ENCODE measurements around the gene SLAMF6. TPM values are rescaled to one million over a fixed set of nuclear protein-coding genes. Genes with fewer than 3 reads are reported as not detected.
A peak's percentile ranks its signal among the peaks of the same experiment; 100 is the strongest.

The SLAMF6 gene
- total and polyA plus RNA-seq, 5 donors from 2014 or later: 60.0 to 163 (median 127) TPM

DNA sequence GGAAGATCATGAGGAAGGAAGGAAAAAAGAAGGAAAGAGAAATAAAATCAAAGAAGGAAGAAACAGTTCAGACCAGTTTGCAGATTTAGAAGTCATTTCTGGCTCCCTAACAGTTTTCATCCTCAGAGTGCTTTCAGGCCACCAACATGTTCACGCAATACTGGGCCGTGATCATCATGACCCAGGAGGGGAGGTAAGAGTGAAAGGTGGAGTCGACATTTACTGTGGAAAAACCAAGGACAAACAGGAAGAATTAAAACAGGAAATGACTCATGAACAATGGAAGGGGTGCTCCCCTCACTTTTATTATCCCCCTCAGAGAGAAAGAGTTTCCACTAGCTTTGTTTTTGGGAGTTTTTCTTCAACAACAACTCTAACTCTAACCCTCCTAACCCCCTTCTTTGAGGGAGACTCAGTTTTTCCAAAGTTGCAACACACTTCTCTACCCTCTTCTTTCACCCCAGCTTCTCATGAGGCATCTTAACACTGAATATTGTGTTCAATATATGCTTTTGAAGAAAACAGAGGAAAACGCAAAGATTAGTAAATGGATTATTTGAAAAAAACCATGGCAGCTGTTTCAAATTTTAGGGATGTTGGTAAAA is 62.3 kb downstream of the SLAMF6 start:
- H3K9me3 Mint-ChIP-seq: peaks cover 0 to 5% (median 0%) of the 10 kb centered on the region in 7 donors
- peak overlapping the region in 3 of 4 donors; percentile 6 to 76 (median 13) for H3K4me3 Mint-ChIP-seq
- H3K27me3 ChIP-seq (ENCODE audit: control insufficient read depth, insufficient read depth, low read length): no peaks in the 10 kb centered on the region
- H3K9me3 ChIP-seq (ENCODE audit: control insufficient read depth in 2 of 2, low read length in 2 of 2): no peaks in the 10 kb centered on the region
- peaks cover 15% of the 10 kb centered on the region for H3K4me1 ChIP-seq (ENCODE audit: control insufficient read depth, insufficient read depth, low read length, poor library complexity, severe bottlenecking)
- peak overlapping the region; percentile 0 to 89 (median 62) for H3K27ac Mint-ChIP-seq
- H3K4me1 Mint-ChIP-seq: peaks cover 16 to 40% (median 24%) of the 10 kb centered on the region in 4 donors
- ATAC-seq (ENCODE audit: low read depth in 2 of 2): no peak
- H3K36me3 Mint-ChIP-seq: peaks cover 2% of the 10 kb centered on the region
- no peaks in the 10 kb centered on the region for H3K27me3 Mint-ChIP-seq
- peak overlapping the region; percentile 39 for H3K4me3 ChIP-seq (ENCODE audit: low read depth, low read length)
- H3K36me3 ChIP-seq (ENCODE audit: control insufficient read depth, insufficient read depth, low read length): no peaks in the 10 kb centered on the region
- H3K27ac ChIP-seq (ENCODE audit: insufficient read depth, low read length, poor library complexity, severe bottlenecking): no peak overlapping the region
- DNase-seq: peak in 1 of 3 donors; percentile 22

- no peaks in the 10 kb centered on the region for H3K27me3 Mint-ChIP-seq
- H3K9me3 Mint-ChIP-seq: peaks cover 0 to 5% (median 0%) of the 10 kb centered on the region in 7 donors
- ATAC-seq (ENCODE audit: low read depth in 2 of 2) (no peak), DNase-seq (peak in 1 of 3 donors; percentile 41)
- peaks cover 15% of the 10 kb centered on the region for H3K4me1 ChIP-seq (ENCODE audit: control insufficient read depth, insufficient read depth, low read length, poor library complexity, severe bottlenecking)
- no peaks in the 10 kb centered on the region for H3K36me3 ChIP-seq (ENCODE audit: control insufficient read depth, insufficient read depth, low read length)
- no peaks in the 10 kb centered on the region for H3K9me3 ChIP-seq (ENCODE audit: control insufficient read depth in 2 of 2, low read length in 2 of 2)
- peak overlapping the region; percentile 0 to 89 (median 62) for H3K27ac Mint-ChIP-seq
- peak overlapping the region; percentile 39 for H3K4me3 ChIP-seq (ENCODE audit: low read depth, low read length)
- H3K27me3 ChIP-seq (ENCODE audit: control insufficient read depth, insufficient read depth, low read length): no peaks in the 10 kb centered on the region
- no peaks in the 10 kb centered on the region for H3K36me3 Mint-ChIP-seq
- peaks cover 13 to 34% (median 25%) of the 10 kb centered on the region in 4 donors for H3K4me1 Mint-ChIP-seq
- peak overlapping the region; percentile 6 to 76 (median 14) for H3K4me3 Mint-ChIP-seq
- no peak overlapping the region for H3K27ac ChIP-seq (ENCODE audit: insufficient read depth, low read length, poor library complexity, severe bottlenecking)
Observed at GRCh38 chr1:160460214-160460642, 62.8 kb downstream of the SLAMF6 start.

DNA sequence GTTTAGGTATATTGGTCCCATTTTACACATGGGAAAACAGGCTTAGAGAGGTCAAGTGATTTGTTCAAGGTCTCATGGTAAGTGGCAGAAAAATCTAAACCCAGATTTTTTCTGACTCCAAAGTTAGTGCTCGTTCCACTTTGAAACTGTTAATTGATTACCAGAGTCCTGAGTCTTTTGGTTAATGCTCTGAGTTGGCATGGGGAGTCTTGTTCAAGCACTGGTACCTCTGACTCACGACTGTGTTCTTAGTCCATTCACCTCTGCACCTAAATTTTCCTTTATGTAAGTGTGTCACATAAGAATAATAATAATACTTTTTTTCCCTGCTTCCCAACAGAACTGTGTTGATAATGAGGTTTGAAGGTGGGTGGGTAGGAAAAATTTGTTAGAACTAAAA is 63.4 kb downstream of the SLAMF6 start:
- Mint-ChIP-seq H3K9me3 (peaks cover 0 to 5% (median 0%) of the 10 kb centered on the region in 7 donors), H3K4me3 (no peak overlapping the region), H3K27me3 (no peaks in the 10 kb centered on the region), H3K36me3 (no peaks in the 10 kb centered on the region), H3K27ac (peak overlapping the region; percentile 0 to 89 (median 21)), H3K4me1 (peaks cover 18 to 37% (median 27%) of the 10 kb centered on the region in 4 donors)
- Histone ChIP-seq H3K9me3 (ENCODE audit: control insufficient read depth in 2 of 2, low read length in 2 of 2) (no peaks in the 10 kb centered on the region), H3K36me3 (ENCODE audit: control insufficient read depth, insufficient read depth, low read length) (no peaks in the 10 kb centered on the region), H3K27me3 (ENCODE audit: control insufficient read depth, insufficient read depth, low read length) (no peaks in the 10 kb centered on the region), H3K4me3 (ENCODE audit: low read depth, low read length) (no peak overlapping the region), H3K4me1 (ENCODE audit: control insufficient read depth, insufficient read depth, low read length, poor library complexity, severe bottlenecking) (peaks cover 15% of the 10 kb centered on the region), H3K27ac (ENCODE audit: insufficient read depth, low read length, poor library complexity, severe bottlenecking) (no peak overlapping the region)
- DNase-seq (no peak), ATAC-seq (ENCODE audit: low read depth in 2 of 2) (no peak)

DNA sequence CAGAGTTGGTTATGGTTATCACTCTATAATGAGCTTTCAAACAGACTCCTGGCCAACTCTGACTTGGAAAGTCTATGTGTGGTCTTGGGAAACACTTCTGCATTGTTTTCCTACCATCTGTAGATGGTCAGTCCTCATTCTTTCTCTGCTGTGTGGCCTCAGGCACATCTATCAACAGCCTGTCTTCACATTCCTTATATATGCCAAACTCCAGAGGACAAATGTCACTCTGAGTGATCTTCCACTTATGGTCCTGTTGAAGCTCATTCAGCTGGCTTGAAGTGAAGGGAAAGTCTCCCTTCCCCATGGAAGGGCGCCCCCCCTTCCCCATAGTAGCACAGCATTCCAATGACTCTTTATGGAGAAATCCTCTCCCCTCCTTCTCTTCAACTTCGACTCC is 64.0 kb downstream of the SLAMF6 start:
- no peak overlapping the region for H3K4me3 Mint-ChIP-seq
- DNase-seq (no peak), ATAC-seq (ENCODE audit: low read depth in 2 of 2) (no peak)
- H3K27ac Mint-ChIP-seq: no peak overlapping the region
- H3K27me3 Mint-ChIP-seq: no peaks in the 10 kb centered on the region
- Histone ChIP-seq H3K27ac (ENCODE audit: insufficient read depth, low read length, poor library complexity, severe bottlenecking) (no peak overlapping the region), H3K4me3 (ENCODE audit: low read depth, low read length) (no peak overlapping the region), H3K36me3 (ENCODE audit: control insufficient read depth, insufficient read depth, low read length) (no peaks in the 10 kb centered on the region), H3K27me3 (ENCODE audit: control insufficient read depth, insufficient read depth, low read length) (no peaks in the 10 kb centered on the region), H3K9me3 (ENCODE audit: control insufficient read depth in 2 of 2, low read length in 2 of 2) (no peaks in the 10 kb centered on the region), H3K4me1 (ENCODE audit: control insufficient read depth, insufficient read depth, low read length, poor library complexity, severe bottlenecking) (peaks cover 21% of the 10 kb centered on the region)
- H3K9me3 Mint-ChIP-seq: peaks cover 0 to 5% (median 0%) of the 10 kb centered on the region in 7 donors
- H3K4me1 Mint-ChIP-seq: peaks cover 20 to 39% (median 25%) of the 10 kb centered on the region in 4 donors
- no peaks in the 10 kb centered on the region for H3K36me3 Mint-ChIP-seq

DNA sequence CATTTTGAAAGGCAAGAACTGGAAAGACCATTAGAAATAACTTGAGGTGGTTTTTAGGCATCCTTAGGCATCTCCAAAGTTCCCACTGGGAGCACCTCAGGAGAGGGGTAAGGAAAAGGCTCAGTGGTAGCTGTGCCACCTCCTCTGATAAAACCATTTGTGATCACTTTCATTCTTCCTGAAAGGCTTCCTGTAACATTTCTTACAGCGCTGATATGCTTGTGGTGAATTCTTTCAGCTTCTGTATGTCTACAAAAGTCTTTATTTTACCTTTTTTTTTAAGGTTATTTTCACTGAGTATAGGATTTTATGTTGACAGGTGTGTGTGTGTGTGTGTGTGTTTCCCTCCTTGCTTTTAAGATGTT is 67.9 kb downstream of the SLAMF6 start:
- H3K4me1 ChIP-seq (ENCODE audit: control insufficient read depth, insufficient read depth, low read length, poor library complexity, severe bottlenecking): peaks cover 21% of the 10 kb centered on the region
- no peaks in the 10 kb centered on the region for H3K27me3 Mint-ChIP-seq
- peak overlapping the region in 2 of 3 donors; percentile 20 to 69 for H3K27ac Mint-ChIP-seq
- H3K9me3 Mint-ChIP-seq: peaks cover 0 to 2% (median 0%) of the 10 kb centered on the region in 7 donors
- ATAC-seq (ENCODE audit: low read depth in 2 of 2) (no peak), DNase-seq (no peak)
- no peaks in the 10 kb centered on the region for H3K9me3 ChIP-seq (ENCODE audit: control insufficient read depth in 2 of 2, low read length in 2 of 2)
- no peaks in the 10 kb centered on the region for H3K36me3 ChIP-seq (ENCODE audit: control insufficient read depth, insufficient read depth, low read length)
- no peaks in the 10 kb centered on the region for H3K27me3 ChIP-seq (ENCODE audit: control insufficient read depth, insufficient read depth, low read length)
- H3K4me3 Mint-ChIP-seq: peak overlapping the region in 1 of 4 donors; percentile 24
- peaks cover 28 to 52% (median 32%) of the 10 kb centered on the region in 4 donors for H3K4me1 Mint-ChIP-seq
- no peaks in the 10 kb centered on the region for H3K36me3 Mint-ChIP-seq
- H3K27ac ChIP-seq (ENCODE audit: insufficient read depth, low read length, poor library complexity, severe bottlenecking): no peak overlapping the region
- peak overlapping the region; percentile 17 for H3K4me3 ChIP-seq (ENCODE audit: low read depth, low read length)

- H3K27me3 ChIP-seq (ENCODE audit: control insufficient read depth, insufficient read depth, low read length): no peaks in the 10 kb centered on the region
- H3K9me3 ChIP-seq (ENCODE audit: control insufficient read depth in 2 of 2, low read length in 2 of 2): no peaks in the 10 kb centered on the region
- no peaks in the 10 kb centered on the region for H3K36me3 ChIP-seq (ENCODE audit: control insufficient read depth, insufficient read depth, low read length)
- Mint-ChIP-seq H3K27ac (peak overlapping the region in 2 of 3 donors; percentile 20 to 69), H3K4me1 (peaks cover 26 to 47% (median 29%) of the 10 kb centered on the region in 4 donors), H3K27me3 (no peaks in the 10 kb centered on the region), H3K36me3 (no peaks in the 10 kb centered on the region), H3K9me3 (peaks cover 0 to 2% (median 0%) of the 10 kb centered on the region in 7 donors), H3K4me3 (no peak overlapping the region)
- peak overlapping the region; percentile 17 for H3K4me3 ChIP-seq (ENCODE audit: low read depth, low read length)
- ATAC-seq (ENCODE audit: low read depth in 2 of 2): no peak
- DNase-seq: no peak
- H3K4me1 ChIP-seq (ENCODE audit: control insufficient read depth, insufficient read depth, low read length, poor library complexity, severe bottlenecking): peaks cover 18% of the 10 kb centered on the region
- H3K27ac ChIP-seq (ENCODE audit: insufficient read depth, low read length, poor library complexity, severe bottlenecking): no peak overlapping the region
Observed at GRCh38 chr1:160454371-160455152, 68.5 kb downstream of the SLAMF6 start.

DNA sequence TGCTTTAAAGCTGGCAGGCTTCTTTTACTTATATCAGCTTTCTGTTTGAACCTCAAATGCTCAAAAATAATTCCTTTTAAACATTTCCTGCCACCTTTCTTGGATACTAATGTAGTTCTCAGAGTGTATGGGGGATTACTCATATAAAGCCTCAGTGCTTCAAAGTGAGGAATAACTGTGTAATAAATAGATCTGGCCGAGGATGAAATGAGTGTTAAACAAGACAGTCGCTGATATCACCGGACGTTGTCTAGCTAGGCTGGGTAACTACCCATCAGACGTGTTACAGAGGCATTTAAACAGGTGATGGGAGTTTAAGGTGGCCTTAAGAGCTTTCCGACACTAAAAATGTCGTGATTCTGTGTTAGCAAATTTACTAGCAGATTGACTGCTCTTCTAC is 69.6 kb downstream of the SLAMF6 start:
- no peaks in the 10 kb centered on the region for H3K9me3 ChIP-seq (ENCODE audit: control insufficient read depth in 2 of 2, low read length in 2 of 2)
- H3K27ac ChIP-seq (ENCODE audit: insufficient read depth, low read length, poor library complexity, severe bottlenecking): peak overlapping the region; percentile 52
- H3K4me1 ChIP-seq (ENCODE audit: control insufficient read depth, insufficient read depth, low read length, poor library complexity, severe bottlenecking): peaks cover 18% of the 10 kb centered on the region
- peaks cover 0 to 2% (median 0%) of the 10 kb centered on the region in 7 donors for H3K9me3 Mint-ChIP-seq
- peak overlapping the region; percentile 5 to 66 (median 38) for H3K4me3 Mint-ChIP-seq
- peak overlapping the region; percentile 69 for H3K4me3 ChIP-seq (ENCODE audit: low read depth, low read length)
- H3K27me3 Mint-ChIP-seq: no peaks in the 10 kb centered on the region
- peak overlapping the region; percentile 58 to 80 (median 78) for H3K27ac Mint-ChIP-seq
- H3K4me1 Mint-ChIP-seq: peaks cover 28 to 45% (median 30%) of the 10 kb centered on the region in 4 donors
- no peaks in the 10 kb centered on the region for H3K36me3 Mint-ChIP-seq
- ATAC-seq (ENCODE audit: low read depth in 2 of 2): peak in 1 of 2 donors; percentile 56
- peak in 1 of 3 donors; percentile 56 for DNase-seq
- H3K27me3 ChIP-seq (ENCODE audit: control insufficient read depth, insufficient read depth, low read length): no peaks in the 10 kb centered on the region
- no peaks in the 10 kb centered on the region for H3K36me3 ChIP-seq (ENCODE audit: control insufficient read depth, insufficient read depth, low read length)
